PC-3 (cell line): Measurements from ENCODE around the gene CHAT. TPM values are rescaled to one million over a fixed set of nuclear protein-coding genes. Genes with fewer than 3 reads are reported as not detected.

Experiments
- ATAC-seq: fragments of 200-7000 bp; cut with Tn5 transposase; 2 replicates; pipeline ENCODE4 v1.9.1; 2020; ENCODE audit warnings: mild to moderate bottlenecking, moderate library complexity
- BruUV-seq: library from RNA; stranded (reverse); fragments of 400-500 nt; replicated peaks from 2 replicates; lab custom pipeline; 2021; lab: Mats Ljungman, UMichigan
- CTCF ChIA-PET: fragments of 300-600 bp; sonication (Branson Sonifier 250); formaldehyde crosslinking; loops from one replicate; lab custom pipeline; 2022; ENCODE audit warnings: antibody characterized with exemption; lab: Charles Lee
- POLR2A ChIA-PET: fragments of 300-600 bp; sonication (Branson Sonifier 250); formaldehyde crosslinking; loops from one replicate; lab custom pipeline; 2022; ENCODE audit warnings: antibody characterized with exemption; ENCODE audit not compliant: unreplicated experiment; lab: Charles Lee
- DNase-seq: peaks from one replicate; pipeline ENCODE4 v3.0.0-alpha.2; 2015
- H2AFZ ChIP-seq: fragments of 300-600 bp; sonication (generic); 2 replicates; pipeline ENCODE4 v1.6.0; 2016; ENCODE audit warnings: antibody characterized with exemption, low read length
- H3F3A ChIP-seq: fragments of 300-600 bp; sonication (generic); one replicate; pipeline ENCODE4 v1.6.0; 2017; ENCODE audit warnings: antibody characterized with exemption, low read length, control low read depth, mild to moderate bottlenecking; ENCODE audit not compliant: unreplicated experiment
- H3K27ac ChIP-seq: fragments of 300-600 bp; sonication (generic); 2 replicates; pipeline ENCODE4 v1.5.1; 2016; ENCODE audit warnings: mild to moderate bottlenecking, low read length
- H3K27me3 ChIP-seq: fragments of 300-600 bp; sonication (generic); 2 replicates; pipeline ENCODE4 v1.6.1; 2016; ENCODE audit warnings: low read length, mixed read lengths
- H3K36me3 ChIP-seq: fragments of 300-600 bp; sonication (generic); 2 replicates; pipeline ENCODE4 v1.6.1; 2016; ENCODE audit warnings: low read depth, mixed run types, low read length, mixed read lengths
- H3K4me1 ChIP-seq: fragments of 300-600 bp; sonication (generic); 2 replicates; pipeline ENCODE4 v1.5.1; 2016; ENCODE audit warnings: low read length; ENCODE audit not compliant: insufficient read depth
- H3K4me2 ChIP-seq: fragments of 300-600 bp; sonication (generic); 2 replicates; pipeline ENCODE4 v1.6.0; 2016; ENCODE audit warnings: low read length
- H3K4me3 ChIP-seq: fragments of 300-600 bp; sonication (generic); 2 replicates; pipeline ENCODE4 v1.5.1; 2016; ENCODE audit warnings: mild to moderate bottlenecking, low read length, mixed read lengths
- H3K79me2 ChIP-seq: fragments of 300-600 bp; sonication (generic); 2 replicates; pipeline ENCODE4 v1.6.1; 2017; ENCODE audit warnings: low read length, mixed read lengths
- H3K9ac ChIP-seq: fragments of 300-600 bp; sonication (generic); 2 replicates; pipeline ENCODE4 v1.6.0; 2016; ENCODE audit warnings: mild to moderate bottlenecking, low read length
- H3K9me2 ChIP-seq: fragments of 300-600 bp; sonication (generic); replicated peaks from 2 replicates; pipeline ENCODE4 v1.6.1; 2016; ENCODE audit warnings: mixed run types, low read length, mixed read lengths
- H3K9me3 ChIP-seq: fragments of 300-600 bp; sonication (generic); 2 replicates; pipeline ENCODE4 v1.6.1; 2016; ENCODE audit warnings: low read length, mixed read lengths
- H4K20me1 ChIP-seq: fragments of 300-600 bp; sonication (generic); 2 replicates; pipeline ENCODE4 v1.6.1; 2016; ENCODE audit warnings: low read length, mixed read lengths
- EZH2 ChIP-seq: fragments of 300-600 bp; sonication (generic); IDR thresholded peaks from one replicate; pipeline ENCODE4 v1.6.1; 2017; ENCODE audit warnings: antibody characterized with exemption, mild to moderate bottlenecking, low read length; ENCODE audit not compliant: unreplicated experiment
- EZH2phosphoT487 ChIP-seq: fragments of 300-600 bp; sonication (generic); IDR thresholded peaks from 2 replicates; pipeline ENCODE4 v1.6.1; 2018; ENCODE audit warnings: mild to moderate bottlenecking, antibody characterized with exemption, low read length, borderline replicate concordance
- intact Hi-C: fragments of 100-400 bp; cut with micrococcal nuclease; formaldehyde crosslinking; loops from 2 replicates; pipeline ENCODE4 v1.9.0; 2023
- total RNA-seq: library from RNA; depleted of rRNA; stranded (reverse); fragments of >200 nt; gene quantifications from 2 replicates; pipeline ENCODE4 v1.2.3, GENCODE V29; 2014
- TF ChIP-seq, protein P1 (sequence below): fragments of 300-600 bp; sonication (generic); conservative IDR thresholded peaks from 2 replicates; pipeline ENCODE4 v1.5.1; 2017; ENCODE audit warnings: antibody characterized with exemption, low read depth, mild to moderate bottlenecking, low read length

Gene CHAT
- total RNA-seq, 1 experiment from 2014 or later: not detected

DNA sequence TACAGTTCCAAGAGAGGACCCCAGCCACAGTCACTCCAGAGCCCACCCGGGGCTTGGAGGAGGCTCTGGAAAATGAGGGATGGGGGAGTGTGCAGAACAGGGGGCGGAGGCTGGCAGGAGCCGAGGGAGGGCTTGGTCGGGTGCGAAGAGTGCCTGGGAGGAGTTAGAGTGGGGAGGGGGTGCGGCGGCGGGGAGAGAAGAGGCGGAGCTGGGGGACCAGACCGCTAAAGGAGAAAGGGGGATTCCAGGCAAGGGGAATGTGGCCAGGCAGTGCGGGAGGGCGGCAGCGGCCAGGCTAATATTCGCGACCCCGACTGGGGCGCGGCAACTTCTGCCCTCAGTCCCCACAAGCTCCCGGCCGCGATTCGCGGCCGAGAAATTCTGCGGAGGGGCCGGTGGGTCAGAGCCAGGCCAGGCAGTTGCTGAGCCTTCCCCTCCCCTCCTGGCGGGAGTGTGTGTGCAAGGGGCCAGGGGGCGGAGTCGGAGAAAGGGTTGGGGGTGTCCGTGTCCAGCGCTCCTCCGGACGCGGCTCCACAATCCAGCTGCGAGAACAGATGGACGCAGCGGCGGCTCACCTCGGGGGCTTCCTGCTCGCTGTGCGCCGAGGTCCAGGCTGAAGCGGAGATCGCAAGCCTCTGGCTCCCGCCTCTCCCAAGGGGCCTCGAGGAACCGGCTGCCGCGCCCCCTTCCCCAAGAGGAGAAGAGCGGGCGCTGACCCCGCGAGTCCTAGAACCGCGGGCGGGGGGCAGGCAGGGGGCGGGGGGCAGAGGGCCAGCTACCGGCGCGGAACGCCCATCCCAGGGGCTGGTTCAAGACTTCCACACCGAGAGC lies 4.3 kb upstream of the CHAT start:
- Histone ChIP-seq H2AFZ (no peak overlapping the region), H3K27me3 (peaks cover 70% of the 10 kb centered on the region), H3K4me1 (no peaks in the 10 kb centered on the region), H3K4me3 (no peak overlapping the region), H3F3A (no peaks in the 10 kb centered on the region), H3K9me3 (no peaks in the 10 kb centered on the region), H3K79me2 (no peaks in the 10 kb centered on the region), H3K9me2 (no peaks in the 10 kb centered on the region), H3K27ac (no peak overlapping the region), H4K20me1 (0 out of 2 replicates have a peak, but pooled peaks cover 8% of the 10 kb centered on the region), H3K36me3 (no peaks in the 10 kb centered on the region), H3K9ac (no peak overlapping the region), H3K4me2 (no peak overlapping the region)
- POLR2A ChIA-PET: no interaction called here
- no peak for ATAC-seq
- intact Hi-C loops: no loop called here
- no peak for DNase-seq
- BruUV-seq: no TSS peak
- CTCF ChIA-PET: no interaction called here
- no peak for TF ChIP-seq EZH2phosphoT487
- TF ChIP-seq EZH2: peak; percentile 25
- TF ChIP-seq, protein P1, sequence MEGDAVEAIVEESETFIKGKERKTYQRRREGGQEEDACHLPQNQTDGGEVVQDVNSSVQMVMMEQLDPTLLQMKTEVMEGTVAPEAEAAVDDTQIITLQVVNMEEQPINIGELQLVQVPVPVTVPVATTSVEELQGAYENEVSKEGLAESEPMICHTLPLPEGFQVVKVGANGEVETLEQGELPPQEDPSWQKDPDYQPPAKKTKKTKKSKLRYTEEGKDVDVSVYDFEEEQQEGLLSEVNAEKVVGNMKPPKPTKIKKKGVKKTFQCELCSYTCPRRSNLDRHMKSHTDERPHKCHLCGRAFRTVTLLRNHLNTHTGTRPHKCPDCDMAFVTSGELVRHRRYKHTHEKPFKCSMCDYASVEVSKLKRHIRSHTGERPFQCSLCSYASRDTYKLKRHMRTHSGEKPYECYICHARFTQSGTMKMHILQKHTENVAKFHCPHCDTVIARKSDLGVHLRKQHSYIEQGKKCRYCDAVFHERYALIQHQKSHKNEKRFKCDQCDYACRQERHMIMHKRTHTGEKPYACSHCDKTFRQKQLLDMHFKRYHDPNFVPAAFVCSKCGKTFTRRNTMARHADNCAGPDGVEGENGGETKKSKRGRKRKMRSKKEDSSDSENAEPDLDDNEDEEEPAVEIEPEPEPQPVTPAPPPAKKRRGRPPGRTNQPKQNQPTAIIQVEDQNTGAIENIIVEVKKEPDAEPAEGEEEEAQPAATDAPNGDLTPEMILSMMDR: no peak

DNA sequence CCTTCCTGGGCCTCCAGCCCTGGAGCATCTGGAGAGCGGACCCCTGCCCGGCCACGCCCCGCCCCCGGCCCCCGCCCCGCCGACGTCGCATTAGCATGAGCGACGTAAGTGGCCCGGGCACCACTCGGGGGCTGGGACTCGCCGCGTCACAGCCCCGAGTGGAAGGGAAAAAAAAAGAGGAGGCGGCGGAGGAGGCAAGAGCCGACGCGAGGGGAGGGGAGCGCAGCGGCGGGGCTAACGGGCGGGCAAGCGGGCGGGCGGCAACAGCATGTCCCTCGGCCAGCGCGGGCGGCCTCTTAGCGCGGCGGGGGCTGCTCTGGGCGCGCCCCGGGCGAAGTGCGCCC lies 3.8 kb upstream of the CHAT start, which contains the start of gene SLC18A3:
TSS of gene SLC18A3 (plus strand) at position 197 of the 344 bp plus-strand sequence. CDS start 431 bp downstream, outside the sequence.
- Histone ChIP-seq H3K27me3 (peaks cover 76% of the 10 kb centered on the region), H3F3A (no peaks in the 10 kb centered on the region), H3K79me2 (no peaks in the 10 kb centered on the region), H4K20me1 (0 out of 2 replicates have a peak, but pooled peaks cover 8% of the 10 kb centered on the region), H3K4me1 (no peaks in the 10 kb centered on the region), H3K36me3 (no peaks in the 10 kb centered on the region), H3K27ac (no peak within 1 kb of the TSS), H3K9ac (no peak within 1 kb of the TSS), H2AFZ (no peak within 1 kb of the TSS), H3K4me2 (no peak within 1 kb of the TSS), H3K9me2 (no peaks in the 10 kb centered on the region), H3K4me3 (no peak within 1 kb of the TSS), H3K9me3 (no peaks in the 10 kb centered on the region)
- ATAC-seq (no peak), DNase-seq (no peak)
- ChIA-PET POLR2A (no interaction called here), CTCF (no interaction called here)
- intact Hi-C loops: no loop called here
- TF ChIP-seq, protein P1: no peak
- TF ChIP-seq EZH2phosphoT487 (no peak), EZH2 (no peak)
- no TSS peak for BruUV-seq
